Amniotic stem cell (primary cell): ENCODE results near the gene RGL4.
"Not testable (repeated sequence)": the region's sequence is repeated elsewhere in the genome, so short reads cannot be mapped to it uniquely, and the experiment has no call there.

ENCODE experiments used
- DNase-seq: peaks from one replicate; lab custom pipeline; 2025; lab: John Stamatoyannopoulos, UW

RGL4 gene

DNA sequence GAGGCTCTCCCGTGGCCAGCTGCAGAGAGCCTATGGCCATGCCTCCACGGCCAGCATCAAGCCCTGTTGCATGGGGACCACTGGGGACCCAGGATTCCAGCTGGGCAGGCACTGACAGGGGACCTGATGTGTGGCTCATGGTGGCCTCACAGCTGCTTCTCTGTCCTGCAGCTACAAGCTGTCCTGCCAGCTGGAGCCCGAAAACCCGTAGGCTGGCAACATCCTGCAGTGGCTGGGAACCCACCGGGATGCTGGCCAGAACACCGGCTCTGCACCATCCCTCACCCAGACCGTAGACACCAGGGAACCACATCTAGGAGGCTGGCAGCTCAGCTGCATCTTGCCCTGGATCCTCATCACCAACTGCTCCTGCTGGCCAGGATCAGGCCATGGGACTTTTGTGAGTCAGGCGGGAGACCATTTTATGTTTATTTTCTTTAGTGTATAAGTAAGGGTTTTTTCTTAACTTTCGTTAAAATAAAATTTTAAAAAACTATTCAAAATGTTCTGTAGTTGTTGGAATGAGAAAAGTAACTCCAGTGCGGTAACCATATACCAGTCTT is 7.9 kb downstream of the RGL4 start:
- DNase-seq: no peak

DNA sequence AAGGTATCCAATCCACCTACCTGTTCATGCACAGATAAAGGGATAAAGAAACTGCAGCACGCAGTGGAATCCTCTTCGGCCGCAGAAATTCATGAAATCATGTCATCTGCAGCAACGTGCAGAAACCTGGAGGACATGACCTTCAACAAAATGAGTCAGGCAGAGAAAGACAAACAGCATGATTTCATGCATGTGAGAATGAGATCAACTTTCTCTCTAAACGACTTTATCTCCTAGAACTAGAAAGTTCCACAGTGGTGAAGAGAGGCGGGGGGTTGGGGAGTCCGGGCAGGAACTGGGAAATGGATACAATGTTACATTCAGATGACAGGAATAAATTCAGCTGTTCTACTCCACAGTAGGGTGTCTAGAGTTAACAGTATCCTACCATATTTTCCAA is 9.9 kb downstream of the RGL4 start:
- no peak for DNase-seq

DNA sequence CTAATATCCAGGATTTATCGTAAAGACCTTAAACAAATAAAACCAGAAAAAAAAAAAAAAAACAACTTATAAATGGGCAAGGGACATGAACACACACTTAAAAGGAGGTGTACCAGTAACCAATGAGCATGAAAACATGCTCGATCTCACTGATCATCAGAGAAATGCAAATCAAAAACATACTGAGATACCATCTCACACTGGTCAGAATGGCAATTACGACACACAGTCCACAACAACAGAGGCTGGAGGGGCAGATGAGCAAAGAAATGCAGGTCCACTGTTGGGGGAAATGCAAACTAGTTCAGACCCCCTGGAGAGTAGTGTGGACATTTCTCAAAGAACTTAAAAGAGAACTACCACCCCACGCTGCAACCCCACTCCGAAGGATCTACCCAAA is 13.2 kb downstream of the RGL4 start:
- DNase-seq: no peak

DNA sequence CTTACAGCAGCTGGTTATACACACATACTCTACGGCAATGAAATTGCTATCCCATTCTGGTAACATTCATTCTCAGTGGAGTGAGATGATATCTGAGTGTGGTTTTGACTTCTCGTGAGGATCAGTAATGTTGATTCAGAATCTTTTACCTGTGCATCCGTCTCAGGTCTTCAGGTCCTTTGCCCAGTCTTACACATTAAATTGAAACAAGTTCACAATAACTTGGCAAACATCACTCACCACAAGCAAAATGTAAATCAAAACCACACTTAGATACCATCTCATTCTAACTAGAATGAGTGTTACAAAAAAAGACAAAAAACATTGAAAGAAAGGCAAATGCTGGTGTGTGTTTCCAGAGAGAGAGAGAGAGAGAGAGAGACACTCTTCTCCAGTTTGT is 14.0 kb downstream of the RGL4 start:
- no peak for DNase-seq

DNA sequence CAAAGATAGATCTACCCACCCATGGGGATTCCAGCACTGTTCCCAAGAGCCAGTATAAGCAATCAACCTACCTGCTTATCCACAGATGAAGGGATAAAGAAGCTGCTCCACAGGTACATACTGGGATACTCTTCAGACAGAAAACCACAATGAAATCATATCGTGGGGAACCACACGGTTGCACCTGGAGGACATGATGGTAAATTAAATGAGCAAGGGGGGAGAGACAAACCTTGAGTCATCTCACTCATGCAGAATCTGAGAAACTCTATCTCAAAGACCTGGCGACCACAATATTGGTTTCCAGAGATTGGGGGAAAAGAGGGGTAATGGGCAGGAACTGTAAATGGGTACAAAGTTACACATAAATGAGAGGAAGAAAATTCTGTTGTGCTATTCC is 14.5 kb downstream of the RGL4 start:
- no peak for DNase-seq

DNA sequence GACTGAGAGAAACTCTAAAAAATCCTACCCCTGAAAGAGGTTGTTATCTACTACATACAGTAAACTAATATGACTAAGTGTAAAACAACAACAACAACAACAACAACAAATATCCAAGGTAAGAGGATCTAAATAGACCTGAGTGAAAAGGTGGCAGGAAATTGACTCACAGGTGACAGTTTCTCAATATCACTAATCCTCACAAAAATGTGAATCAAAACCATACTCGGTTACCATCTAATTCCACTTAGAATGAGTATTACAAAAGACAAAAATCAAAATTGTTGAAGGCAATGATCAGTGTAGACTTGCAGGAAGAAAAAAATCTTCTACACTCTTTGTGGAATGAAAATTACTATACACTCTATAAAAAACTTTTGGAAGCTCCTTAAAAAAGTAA is 17.5 kb downstream of the RGL4 start:
- DNase-seq: no peak

DNA sequence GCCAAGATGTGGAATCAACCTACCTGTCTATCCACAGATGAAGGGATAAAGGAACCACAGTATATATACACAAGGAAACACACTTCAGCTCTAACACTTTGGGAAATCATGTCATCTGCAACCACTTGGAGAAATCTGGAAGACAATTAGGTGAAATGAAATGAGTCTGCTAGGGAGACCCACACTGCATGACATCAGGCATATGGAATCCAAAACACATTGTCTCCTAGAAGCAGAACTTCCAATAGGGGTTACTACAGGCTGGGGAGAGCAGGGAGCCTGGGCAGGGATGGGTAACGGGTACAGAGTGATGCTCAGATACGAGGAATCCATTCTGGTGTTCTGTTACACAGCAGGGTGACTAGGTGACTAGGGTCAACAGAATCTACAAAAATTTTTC is 18.3 kb downstream of the RGL4 start:
- DNase-seq: no peak

DNA sequence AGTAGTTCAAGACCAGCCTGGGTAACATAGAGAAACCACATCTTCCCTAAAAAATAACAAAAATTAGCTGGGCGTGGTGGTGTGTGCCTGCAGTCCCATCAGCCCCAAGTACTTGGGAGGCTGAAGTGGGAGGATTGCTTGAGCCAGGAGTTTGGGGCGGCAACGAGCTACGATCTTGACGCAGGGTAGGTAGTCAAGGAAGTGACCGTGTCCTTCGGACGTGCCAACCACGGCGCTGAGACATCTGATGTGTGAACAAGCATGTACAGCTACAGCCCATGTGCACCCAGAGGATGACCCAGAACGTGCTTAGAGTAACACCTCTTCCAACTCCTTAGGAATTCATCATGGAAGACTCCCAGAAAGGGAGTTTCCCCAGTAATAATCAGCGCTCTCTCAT is 21.4 kb downstream of the RGL4 start:
- DNase-seq: no peak

DNA sequence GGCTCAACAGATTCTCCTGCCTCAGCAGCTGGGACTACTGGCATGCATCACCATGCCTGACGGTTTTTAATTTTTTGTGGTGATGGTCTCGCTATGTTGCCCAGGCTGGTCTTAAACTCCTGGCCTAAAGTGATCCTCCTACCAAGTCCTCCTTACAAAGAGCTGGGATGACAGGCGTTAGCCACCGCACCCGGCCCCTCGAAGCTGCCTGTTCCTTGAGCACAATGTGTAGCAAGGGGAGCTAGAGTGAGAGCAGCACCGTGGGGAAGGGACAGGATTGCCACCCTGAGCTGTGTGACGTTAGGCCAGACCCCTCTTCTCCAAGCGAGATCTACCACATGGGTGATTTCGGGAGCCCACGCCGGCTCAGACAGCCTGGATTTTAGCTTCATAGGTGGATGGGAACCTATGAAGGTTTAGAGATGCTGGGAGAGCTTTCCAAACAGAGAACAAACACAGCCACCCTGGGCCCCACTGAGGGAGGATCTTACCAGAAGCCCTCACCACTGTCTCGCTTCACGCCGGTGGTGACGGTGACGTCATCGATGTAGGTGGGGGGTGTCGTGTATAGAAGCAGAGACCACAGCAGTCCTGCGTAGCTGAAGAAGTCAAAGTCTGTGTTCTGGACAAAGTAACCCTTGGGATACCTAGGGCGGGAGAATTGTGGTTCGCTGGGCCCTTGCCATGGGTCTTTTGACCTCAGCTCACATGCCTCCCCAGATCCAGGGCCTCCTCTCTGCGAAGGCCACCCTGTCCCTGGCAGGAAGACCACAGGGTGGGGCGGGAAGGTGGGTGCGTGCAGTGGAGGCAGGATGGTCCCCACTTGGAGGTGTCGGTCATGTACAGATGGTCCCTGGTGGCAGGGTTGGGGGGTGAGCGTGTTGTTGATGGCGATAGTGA is 23.1 kb downstream of the RGL4 start:
- DNase-seq: no peak

DNA sequence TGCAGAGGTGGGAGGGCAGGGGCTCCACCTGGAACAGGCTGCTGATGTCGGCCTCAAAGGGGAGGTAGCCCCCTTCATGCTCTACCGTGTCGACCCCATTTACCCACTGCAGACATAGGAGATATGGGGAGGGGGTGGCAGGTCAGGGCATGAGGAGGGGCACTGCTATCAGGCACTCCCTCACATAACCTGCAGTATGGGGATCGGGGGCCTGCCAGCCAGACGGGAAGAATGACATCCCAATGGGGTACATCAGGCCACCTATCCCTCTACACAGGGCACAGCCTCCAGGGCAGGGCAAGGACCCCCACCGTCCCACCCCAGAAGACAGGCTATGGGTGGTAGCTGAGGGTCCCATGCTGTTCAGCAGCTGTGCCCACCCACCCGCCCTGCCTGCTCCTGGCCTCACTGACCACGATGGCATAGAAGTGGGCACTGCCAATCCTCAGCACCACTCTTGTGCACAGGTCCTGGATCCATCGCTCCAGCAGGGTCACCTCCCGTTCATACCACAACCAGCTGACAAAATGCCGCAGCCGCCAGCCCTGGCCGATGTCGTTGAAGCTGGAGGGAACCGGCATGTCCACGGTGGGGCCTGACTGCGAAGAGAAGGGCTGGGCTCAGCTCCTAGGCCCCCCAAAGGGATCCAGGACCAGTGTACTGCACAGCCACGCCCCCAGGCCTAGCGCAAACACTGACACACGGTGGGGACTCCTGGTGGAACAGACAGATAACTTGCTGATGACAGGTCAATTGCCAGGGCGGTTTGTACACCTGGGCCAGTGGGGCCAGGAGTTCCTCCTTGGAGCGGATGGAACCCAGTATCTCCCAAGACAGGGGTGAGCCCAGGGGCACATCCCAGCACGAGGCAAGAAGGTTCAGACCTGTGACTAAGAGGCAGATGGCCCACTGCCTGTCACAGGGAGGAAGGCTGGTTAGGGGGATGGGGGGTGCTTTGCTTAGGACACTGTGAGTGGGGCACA is 24.1 kb downstream of the RGL4 start:
- no peak for DNase-seq

DNA sequence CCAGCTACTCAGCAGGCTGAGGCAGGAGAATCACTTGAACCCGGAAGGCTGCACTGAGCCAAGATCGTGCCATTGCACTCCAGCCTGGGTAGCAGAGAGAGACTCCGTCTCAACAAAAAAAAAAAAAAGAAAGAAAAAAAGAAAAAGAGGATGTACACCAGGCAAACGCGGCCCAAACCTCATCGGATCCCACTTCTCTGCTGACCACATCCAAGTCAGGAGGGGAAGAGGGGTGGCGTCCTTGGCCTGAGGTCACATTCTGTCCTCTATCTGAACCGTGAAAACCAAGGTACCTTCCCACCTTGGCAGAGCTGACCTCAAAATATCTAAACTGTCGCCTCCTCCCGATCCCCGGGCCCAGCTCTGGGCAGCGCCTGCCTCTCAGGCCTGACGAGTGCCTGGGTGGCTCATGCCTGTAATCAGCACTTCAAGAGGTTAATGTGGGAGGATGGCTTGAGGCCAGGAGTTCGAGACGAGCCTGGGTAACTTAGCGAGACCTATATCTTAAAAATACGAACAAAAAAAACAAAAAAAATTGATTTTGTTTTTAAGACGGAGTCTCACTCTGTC is 25.1 kb downstream of the RGL4 start:
- no peak for DNase-seq

DNA sequence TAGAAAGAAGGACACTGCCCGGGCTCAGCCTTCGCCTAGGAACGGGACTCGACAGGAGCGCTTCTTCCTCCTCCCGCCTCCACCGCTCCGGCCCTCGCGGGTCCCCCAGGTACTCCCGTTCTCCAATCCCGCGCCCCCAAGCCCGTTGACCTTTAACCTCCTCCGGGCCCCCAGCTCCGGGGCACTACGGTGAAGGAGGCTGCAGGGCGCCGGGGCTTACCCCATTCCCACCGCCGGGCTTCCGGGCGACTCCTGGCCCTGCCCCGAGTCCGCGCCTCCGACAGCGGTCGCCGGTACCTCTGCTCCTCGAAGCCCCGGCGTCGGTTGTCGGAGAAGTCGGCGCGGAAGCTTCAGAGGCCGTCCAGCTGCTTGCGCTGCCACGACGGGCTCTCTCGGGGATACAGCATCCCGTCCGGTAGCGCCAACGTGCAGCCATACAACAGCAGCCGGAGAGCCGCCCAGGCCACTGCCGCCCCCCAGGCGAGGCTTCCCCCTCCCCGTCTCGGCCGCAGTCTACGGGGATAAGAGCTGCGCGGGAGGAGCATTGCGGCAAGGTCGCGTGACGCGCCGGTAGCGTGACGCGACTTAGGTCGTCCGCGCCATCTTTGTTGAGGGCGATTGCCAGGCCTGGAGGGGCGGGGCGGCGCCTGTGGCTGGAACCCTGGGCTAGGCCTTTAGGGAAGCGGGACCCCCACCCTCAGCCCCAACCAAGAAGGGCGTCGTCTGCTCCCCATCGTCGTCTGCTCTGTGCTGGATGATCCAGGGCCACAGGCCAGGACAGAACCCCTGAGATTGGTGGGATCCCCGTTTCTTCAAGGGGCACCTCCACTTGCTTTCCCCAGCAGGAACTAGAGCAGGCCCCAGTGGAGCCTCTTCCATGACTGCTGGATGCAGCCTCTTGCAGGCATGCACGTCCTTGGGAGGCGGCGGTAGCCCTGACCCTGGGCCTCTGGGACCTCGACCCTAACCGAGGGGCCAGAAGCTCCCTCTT is 26.3 kb downstream of the RGL4 start:
- peak; percentile 68 for DNase-seq

DNA sequence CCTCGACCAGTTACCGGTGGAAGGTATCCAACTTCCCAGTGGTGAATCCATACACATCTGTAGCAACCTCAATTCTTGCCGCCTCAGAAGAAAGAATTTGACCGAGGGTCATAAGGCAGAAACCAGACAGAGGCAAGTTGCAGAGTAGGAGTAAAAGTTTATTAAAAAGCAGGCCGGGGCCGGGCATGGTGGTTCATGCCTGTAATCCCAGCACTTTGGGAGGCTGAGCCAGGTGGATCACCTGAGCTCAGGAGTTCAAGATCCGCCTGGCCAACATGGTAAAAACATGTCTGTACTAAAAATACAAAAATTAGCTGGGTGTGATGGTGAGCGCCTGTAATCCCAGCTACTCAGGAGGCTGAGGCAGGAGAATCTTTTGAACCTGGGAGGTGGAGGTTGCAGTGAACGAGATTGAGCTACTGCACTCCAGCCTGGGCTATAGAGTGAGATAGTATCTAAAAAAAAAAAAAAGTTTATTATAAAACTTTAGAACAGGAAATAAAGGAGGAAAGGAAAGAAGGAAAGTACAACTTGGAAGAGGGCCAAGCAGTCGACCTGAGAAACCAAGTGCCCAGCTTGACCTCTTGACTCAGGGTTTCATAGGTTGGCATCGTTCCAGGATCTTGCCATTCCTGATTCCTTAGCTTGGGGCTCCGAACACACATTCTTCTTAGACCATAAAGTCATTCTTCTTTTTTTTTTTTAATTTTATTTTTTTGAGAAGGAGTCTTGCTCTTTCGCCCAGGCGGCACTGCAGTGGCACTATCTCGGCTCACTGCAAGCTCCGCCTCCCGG is 27.8 kb downstream of the RGL4 start:
- no peak for DNase-seq

DNA sequence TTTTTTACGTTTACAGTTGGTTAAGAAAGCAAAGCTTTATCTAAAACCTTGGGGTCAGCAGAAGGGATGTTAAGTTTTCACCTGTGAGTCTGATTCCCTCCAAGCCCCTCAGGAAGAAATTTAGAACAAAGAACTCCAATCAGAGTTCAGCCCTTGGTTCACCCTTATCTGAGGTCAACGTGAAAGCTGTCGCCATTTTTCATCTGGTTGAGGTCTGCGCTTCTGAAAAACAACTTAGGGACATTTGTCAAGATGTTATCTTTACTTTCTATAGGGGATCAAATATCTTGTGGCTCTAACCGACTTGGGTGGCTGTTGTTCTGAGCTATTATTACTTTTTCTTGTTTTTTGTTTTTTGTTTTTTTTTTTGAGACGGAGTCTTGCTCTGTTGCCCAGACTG is 30.0 kb downstream of the RGL4 start:
- DNase-seq: no peak

DNA sequence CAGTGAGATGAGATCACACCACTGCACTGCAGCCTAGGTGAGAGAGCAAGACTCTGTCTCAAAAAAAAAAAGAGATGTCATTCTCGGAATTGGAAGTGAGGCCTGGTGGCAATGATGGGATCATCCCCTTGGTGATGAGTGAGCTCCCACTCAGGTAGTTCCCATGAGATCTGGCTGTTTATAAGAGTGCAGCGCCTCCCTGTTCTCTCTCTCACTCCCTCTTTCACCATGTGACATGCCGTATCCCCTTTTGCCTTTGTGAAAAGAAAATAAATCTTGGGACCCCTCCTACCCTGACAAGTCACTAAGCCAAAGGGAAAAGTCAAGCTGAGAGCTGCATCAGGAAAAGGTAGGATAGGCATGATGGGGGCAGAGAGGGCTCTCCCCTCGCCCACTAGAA is 31.3 kb downstream of the RGL4 start:
- no peak for DNase-seq

DNA sequence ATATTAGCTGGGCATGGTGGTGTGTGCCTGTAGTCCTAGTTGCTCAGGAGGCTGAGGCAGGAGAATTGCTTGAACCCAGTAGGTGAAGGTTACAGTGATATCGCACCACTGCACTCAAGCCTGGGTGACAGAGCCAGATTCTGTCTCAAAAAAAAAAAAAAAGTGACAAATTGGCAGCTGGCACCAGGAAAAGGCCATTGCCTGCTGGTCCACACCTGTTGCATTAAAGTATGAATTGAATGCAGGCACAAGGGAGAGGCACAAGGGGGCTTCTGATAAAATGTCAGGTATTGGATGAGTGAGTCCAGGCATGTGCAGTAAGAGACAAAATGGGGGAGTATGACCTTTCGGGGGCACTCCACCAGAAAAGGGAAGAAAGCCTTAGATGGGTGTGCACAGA is 31.9 kb downstream of the RGL4 start:
- DNase-seq: no peak

DNA sequence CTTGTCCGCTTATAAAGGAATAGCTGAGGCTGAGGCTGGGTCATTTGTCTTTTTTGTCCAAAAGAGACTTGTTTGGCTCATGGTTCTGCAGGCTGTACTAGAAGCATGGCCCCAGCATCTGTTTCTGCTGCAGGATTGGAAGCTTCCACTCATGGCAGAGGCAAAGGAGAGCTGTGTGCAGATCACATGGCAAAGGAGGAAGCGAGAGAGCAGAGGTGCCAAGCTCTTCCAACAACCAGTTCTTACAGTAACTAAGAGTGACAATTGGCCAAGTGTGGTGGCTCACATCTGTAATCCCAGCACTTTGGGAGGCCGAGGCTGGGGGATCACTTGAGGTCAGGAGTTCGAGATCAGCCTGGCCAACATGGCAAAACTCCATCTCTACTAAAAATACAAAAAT is 37.3 kb downstream of the RGL4 start:
- not testable (repeated sequence) for DNase-seq

DNA sequence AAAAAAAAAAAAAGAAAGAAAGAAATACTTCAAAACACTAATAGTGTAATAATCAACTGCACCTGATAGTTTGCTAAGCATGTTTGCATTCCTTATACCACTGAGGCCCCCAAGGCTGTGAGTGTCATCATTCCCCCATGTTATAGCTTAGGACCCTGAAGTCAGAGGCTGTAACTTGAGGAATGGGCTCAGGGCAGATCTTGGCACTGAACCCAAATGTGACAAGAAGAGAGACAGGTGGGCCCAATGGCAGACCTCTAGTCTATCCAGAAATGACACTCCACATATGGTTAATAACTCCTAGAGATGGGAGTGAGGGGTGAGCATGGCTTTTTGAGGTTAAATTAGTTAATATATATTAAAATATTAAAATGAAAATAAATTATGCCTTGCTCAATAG is 46.9 kb downstream of the RGL4 start:
- DNase-seq: no peak

DNA sequence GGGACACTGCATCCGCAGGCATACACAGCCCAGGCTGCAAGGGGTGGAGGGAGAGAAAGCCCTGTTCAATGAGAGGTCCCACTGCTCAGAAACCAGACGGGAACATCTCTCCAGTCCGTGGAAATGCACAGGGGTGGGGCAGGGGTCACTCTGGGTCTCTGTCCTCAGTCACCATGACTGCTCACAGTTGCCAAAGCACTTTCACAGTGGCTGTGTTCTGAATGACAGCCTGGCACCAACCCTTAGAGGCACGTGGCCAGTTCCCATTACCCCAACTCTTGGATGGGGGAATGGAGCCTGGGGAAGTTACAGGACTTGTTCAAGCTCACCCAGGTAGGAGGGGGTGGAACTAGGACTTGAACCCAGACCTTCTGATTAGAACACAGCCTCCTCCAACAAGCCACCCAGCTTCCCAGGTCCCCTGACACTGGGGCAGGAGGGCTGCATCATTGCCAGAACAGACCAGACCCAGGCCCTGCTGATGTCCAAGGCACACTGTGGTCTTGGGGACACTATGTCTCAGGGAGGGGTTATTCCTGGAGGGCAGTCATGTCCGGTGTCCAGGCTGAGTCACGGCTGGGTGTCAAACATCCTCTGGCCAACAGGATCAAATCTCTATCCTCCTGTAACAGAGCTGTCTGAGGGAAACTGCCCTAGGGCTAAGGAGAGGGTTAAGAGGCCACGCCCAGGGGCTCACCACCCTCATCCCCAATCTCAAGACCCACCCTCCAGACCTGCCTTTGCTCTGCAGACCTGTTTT is 51.9 kb downstream of the RGL4 start:
- no peak for DNase-seq

DNA sequence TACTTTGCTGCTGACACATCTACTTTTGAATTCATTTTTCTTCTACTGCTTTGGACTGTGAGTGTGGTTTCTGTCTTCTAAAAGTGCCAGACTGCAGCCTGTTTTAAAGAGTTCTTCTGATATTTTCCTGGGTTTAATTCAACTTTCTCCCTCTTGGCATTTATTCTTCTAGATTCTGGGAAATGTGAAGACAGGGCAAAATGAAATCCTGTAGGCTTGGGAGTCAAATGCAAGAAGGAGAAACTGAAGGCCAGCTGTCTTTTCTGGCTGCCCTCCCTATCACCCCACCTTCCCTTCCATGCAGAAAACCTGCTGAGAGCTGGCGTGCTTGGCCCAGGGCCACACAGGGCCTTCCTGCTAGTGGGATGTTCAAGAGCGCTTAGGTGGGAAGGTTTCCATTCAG is 52.5 kb downstream of the RGL4 start:
- no peak for DNase-seq
